ENCODE data around the gene PRAMEF1.

PRAMEF1 gene

DNA sequence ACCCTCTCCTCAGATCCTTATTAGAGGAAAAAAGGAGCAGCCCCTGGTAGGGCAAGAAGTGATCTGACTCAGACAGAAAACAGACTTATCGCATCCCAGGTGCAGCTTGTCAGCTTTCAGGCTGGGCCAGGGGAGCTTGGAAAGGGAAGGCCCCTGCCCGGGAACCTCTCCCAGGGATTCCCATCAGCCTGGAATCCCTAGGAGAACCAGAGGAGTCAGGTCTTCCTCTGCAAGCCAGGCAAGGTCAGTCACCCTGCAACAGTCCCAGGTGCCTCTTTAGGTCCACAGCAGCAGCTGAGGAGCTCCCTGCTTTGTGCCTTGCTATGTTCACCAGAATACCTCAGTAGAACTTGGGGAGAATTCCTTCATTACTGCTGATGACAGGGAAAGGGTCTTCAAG is 20.6 kb upstream of the PRAMEF1 start:
- DNase-seq (ENCODE audit: extremely low read depth, insufficient read length): no peak
- TF ChIP-seq CTCF (IDR thresholded peaks at IDR 0.05; ENCODE audit: insufficient read depth, low read length, poor library complexity, severe bottlenecking): no peak
- Histone ChIP-seq H3K4me3 (replicated peaks; ENCODE audit: low read depth, low read length) (no peak overlapping the region), H3K27me3 (replicated peaks; ENCODE audit: control insufficient read depth, insufficient read depth, low read length) (no peaks in the 10 kb centered on the region; the same call in none of the 2 replicates), H3K36me3 (ENCODE audit: control insufficient read depth, insufficient read depth, low read length) (no peaks in the 10 kb centered on the region)

DNA sequence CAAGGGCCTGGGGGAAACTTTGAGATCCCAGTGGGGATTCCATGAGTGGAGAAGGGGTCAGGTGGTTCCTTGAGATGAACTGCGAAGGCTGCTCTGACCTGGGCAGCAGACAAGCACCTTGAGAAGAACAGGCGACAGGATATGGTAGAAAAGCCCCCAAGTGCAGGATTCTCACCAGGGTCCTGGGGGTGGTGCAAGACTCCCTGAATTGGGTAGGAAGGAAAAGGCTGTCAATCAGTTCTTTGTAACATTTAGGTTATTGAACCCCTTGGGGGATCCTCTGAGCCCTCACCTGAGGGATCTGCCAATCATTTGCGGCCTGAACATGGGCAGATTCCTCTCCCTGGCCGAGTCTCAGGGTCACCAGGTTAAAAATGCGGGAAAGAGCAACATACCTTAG is 20.0 kb upstream of the PRAMEF1 start:
- H3K36me3 ChIP-seq (ENCODE audit: control insufficient read depth, insufficient read depth, low read length): no peaks in the 10 kb centered on the region
- H3K27me3 ChIP-seq (replicated peaks; ENCODE audit: control insufficient read depth, insufficient read depth, low read length): no peaks in the 10 kb centered on the region; the same call in none of the 2 replicates
- no peak for DNase-seq (ENCODE audit: extremely low read depth, insufficient read length)
- no peak for TF ChIP-seq CTCF (IDR thresholded peaks at IDR 0.05; ENCODE audit: insufficient read depth, low read length, poor library complexity, severe bottlenecking)
- no peak overlapping the region for H3K4me3 ChIP-seq (replicated peaks; ENCODE audit: low read depth, low read length)

DNA sequence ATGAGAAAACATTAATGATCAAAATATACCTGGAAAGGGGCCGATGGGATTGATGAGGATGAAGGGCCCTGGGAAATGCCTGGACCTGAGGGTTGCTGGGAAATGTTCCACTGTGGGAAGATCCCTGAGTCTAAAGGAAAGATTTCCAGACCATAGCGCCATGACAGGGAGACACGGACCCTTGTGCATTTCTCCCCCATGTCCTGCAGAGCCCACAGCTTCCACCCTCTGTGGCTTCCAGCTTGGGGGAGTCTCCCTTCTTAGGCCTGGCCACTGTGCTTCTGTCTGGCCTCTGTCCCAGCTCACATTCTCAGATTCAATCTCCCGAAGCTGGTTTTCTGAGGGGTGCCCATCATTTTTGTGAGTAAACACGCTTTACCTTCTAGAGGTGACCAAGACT is 18.7 kb upstream of the PRAMEF1 start:
- H3K27me3 ChIP-seq (replicated peaks; ENCODE audit: control insufficient read depth, insufficient read depth, low read length): no peaks in the 10 kb centered on the region; the same call in none of the 2 replicates
- H3K4me3 ChIP-seq (replicated peaks; ENCODE audit: low read depth, low read length): no peak overlapping the region
- TF ChIP-seq CTCF (IDR thresholded peaks at IDR 0.05; ENCODE audit: insufficient read depth, low read length, poor library complexity, severe bottlenecking): no peak
- DNase-seq (ENCODE audit: extremely low read depth, insufficient read length): no peak
- H3K36me3 ChIP-seq (ENCODE audit: control insufficient read depth, insufficient read depth, low read length): no peaks in the 10 kb centered on the region

GRCh38 chr1:12773438-12773837 is 17.8 kb upstream of the PRAMEF1 start, which contains the start of gene PRAMEF12:
TSS of gene PRAMEF12 (plus strand) at chr1:12773738. CDS start at chr1:12774868, 1,130 bp downstream.
- DNase-seq (ENCODE audit: extremely low read depth, insufficient read length): no peak
- no peaks in the 10 kb centered on the region; the same call in none of the 2 replicates for H3K27me3 ChIP-seq (replicated peaks; ENCODE audit: control insufficient read depth, insufficient read depth, low read length)
- H3K4me3 ChIP-seq (replicated peaks; ENCODE audit: low read depth, low read length): no peak within 1 kb of the TSS
- no peak for TF ChIP-seq CTCF (IDR thresholded peaks at IDR 0.05; ENCODE audit: insufficient read depth, low read length, poor library complexity, severe bottlenecking)
- no peaks in the 10 kb centered on the region for H3K36me3 ChIP-seq (ENCODE audit: control insufficient read depth, insufficient read depth, low read length)

DNA sequence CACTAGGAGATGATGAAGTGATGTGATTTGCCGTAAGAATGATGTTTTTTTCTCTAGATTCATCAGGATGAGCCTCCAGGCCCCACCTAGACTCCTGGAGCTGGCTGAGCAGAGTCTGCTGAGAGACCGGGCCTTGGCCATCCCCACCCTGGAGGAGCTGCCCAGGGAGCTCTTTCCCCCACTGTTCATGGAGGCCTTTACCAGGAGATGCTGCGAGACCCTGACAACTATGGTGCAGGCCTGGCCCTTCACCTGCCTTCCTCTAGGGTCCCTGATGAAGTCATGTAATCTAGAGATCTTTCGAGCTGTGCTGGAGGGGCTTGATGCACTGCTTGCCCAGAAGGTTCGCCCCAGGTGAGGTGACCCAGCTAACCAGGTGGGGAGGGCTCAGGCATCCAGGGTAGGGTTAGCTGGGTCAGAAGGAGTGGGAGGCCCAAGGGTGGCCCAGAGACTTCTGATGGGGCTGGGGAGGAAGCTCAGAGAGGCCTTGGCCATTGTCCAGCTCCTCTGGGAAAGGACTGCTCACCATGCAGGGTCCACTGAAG is 16.3 kb upstream of the PRAMEF1 start:
- Histone ChIP-seq H3K36me3 (ENCODE audit: control insufficient read depth, insufficient read depth, low read length) (no peaks in the 10 kb centered on the region), H3K27me3 (replicated peaks; ENCODE audit: control insufficient read depth, insufficient read depth, low read length) (no peaks in the 10 kb centered on the region; the same call in none of the 2 replicates), H3K4me3 (replicated peaks; ENCODE audit: low read depth, low read length) (no peak overlapping the region)
- TF ChIP-seq CTCF (IDR thresholded peaks at IDR 0.05; ENCODE audit: insufficient read depth, low read length, poor library complexity, severe bottlenecking): no peak
- no peak for DNase-seq (ENCODE audit: extremely low read depth, insufficient read length)

- TF ChIP-seq CTCF (IDR thresholded peaks at IDR 0.05; ENCODE audit: insufficient read depth, low read length, poor library complexity, severe bottlenecking): no peak
- Histone ChIP-seq H3K4me3 (replicated peaks; ENCODE audit: low read depth, low read length) (no peak overlapping the region), H3K36me3 (ENCODE audit: control insufficient read depth, insufficient read depth, low read length) (no peaks in the 10 kb centered on the region), H3K27me3 (replicated peaks; ENCODE audit: control insufficient read depth, insufficient read depth, low read length) (no peaks in the 10 kb centered on the region; the same call in none of the 2 replicates)
- DNase-seq (ENCODE audit: extremely low read depth, insufficient read length): no peak
Measured at GRCh38 chr1:12775443-12775842, 15.8 kb upstream of the PRAMEF1 start.
